DMS79 (cell line): ENCODE measurements around the gene DIAPH1.

Experiments
- DNase-seq: peaks from one replicate; lab custom pipeline; 2025; lab: John Stamatoyannopoulos, UW

DIAPH1 gene

GRCh38 chr5:141639357-141640050 lies 20.7 kb upstream of the DIAPH1 start:
- DNase-seq = no peak

- DNase-seq = no peak
These were observed 20.0 kb upstream of the DIAPH1 start for GRCh38 chr5:141638771-141639170.

GRCh38 chr5:141637767-141638419 lies 19.1 kb upstream of the DIAPH1 start:
- no peak for DNase-seq

- no peak for DNase-seq
These were observed 18.4 kb upstream of the DIAPH1 start for GRCh38 chr5:141637123-141637766.

GRCh38 chr5:141636413-141637122 lies 17.8 kb upstream of the DIAPH1 start, which contains the start of the genes HDAC3 and RELL2:
Gene HDAC3, minus strand, starts transcription at chr5:141636849. Its CDS starts 59 bp downstream, at chr5:141636790.
Gene RELL2, plus strand, starts transcription at chr5:141636997. Its CDS starts 1,229 bp downstream, at chr5:141638226.
- peak; percentile 29 for DNase-seq

GRCh38 chr5:141636106-141636412 lies 17.3 kb upstream of the DIAPH1 start:
- no peak for DNase-seq

- no peak for DNase-seq
These were observed 16.8 kb upstream of the DIAPH1 start for GRCh38 chr5:141635646-141636045.

GRCh38 chr5:141634720-141635119 lies 15.9 kb upstream of the DIAPH1 start:
- no peak for DNase-seq

- DNase-seq = no peak
These were observed 15.2 kb upstream of the DIAPH1 start for GRCh38 chr5:141633871-141634561.

- DNase-seq = no peak
These were observed 13.8 kb upstream of the DIAPH1 start for GRCh38 chr5:141632650-141633049.

GRCh38 chr5:141630570-141631140 lies 11.9 kb upstream of the DIAPH1 start:
- DNase-seq = no peak

GRCh38 chr5:141628175-141628788 lies 9.5 kb upstream of the DIAPH1 start:
- DNase-seq = no peak

GRCh38 chr5:141623611-141624010 lies 4.8 kb upstream of the DIAPH1 start:
- DNase-seq = no peak

GRCh38 chr5:141623186-141623585 lies 4.4 kb upstream of the DIAPH1 start:
- no peak for DNase-seq

- peak; percentile 60 for DNase-seq
These were observed 583 bp downstream of the DIAPH1 start for GRCh38 chr5:141618030-141618803.

- no peak for DNase-seq
These were observed 1.1 kb downstream of the DIAPH1 start for GRCh38 chr5:141617682-141618029.

- no peak for DNase-seq
These were observed 1.7 kb downstream of the DIAPH1 start for GRCh38 chr5:141617128-141617527.

GRCh38 chr5:141615991-141616720 lies 2.6 kb downstream of the DIAPH1 start:
- DNase-seq = no peak

GRCh38 chr5:141613344-141613743 lies 5.5 kb downstream of the DIAPH1 start:
- no peak for DNase-seq

- no peak for DNase-seq
These were observed 7.5 kb downstream of the DIAPH1 start for GRCh38 chr5:141611289-141611688.
